ENCODE measurements around the gene FBXL17.

Gene FBXL17

GRCh38 chr5:107941036-107941435, 440.9 kb downstream of the FBXL17 start:
- TF ChIP-seq, protein P1, sequence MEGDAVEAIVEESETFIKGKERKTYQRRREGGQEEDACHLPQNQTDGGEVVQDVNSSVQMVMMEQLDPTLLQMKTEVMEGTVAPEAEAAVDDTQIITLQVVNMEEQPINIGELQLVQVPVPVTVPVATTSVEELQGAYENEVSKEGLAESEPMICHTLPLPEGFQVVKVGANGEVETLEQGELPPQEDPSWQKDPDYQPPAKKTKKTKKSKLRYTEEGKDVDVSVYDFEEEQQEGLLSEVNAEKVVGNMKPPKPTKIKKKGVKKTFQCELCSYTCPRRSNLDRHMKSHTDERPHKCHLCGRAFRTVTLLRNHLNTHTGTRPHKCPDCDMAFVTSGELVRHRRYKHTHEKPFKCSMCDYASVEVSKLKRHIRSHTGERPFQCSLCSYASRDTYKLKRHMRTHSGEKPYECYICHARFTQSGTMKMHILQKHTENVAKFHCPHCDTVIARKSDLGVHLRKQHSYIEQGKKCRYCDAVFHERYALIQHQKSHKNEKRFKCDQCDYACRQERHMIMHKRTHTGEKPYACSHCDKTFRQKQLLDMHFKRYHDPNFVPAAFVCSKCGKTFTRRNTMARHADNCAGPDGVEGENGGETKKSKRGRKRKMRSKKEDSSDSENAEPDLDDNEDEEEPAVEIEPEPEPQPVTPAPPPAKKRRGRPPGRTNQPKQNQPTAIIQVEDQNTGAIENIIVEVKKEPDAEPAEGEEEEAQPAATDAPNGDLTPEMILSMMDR (IDR thresholded peaks at IDR 0.05; ENCODE audit: low read depth, low read length), result no peak
- no peak for DNase-seq

DNA sequence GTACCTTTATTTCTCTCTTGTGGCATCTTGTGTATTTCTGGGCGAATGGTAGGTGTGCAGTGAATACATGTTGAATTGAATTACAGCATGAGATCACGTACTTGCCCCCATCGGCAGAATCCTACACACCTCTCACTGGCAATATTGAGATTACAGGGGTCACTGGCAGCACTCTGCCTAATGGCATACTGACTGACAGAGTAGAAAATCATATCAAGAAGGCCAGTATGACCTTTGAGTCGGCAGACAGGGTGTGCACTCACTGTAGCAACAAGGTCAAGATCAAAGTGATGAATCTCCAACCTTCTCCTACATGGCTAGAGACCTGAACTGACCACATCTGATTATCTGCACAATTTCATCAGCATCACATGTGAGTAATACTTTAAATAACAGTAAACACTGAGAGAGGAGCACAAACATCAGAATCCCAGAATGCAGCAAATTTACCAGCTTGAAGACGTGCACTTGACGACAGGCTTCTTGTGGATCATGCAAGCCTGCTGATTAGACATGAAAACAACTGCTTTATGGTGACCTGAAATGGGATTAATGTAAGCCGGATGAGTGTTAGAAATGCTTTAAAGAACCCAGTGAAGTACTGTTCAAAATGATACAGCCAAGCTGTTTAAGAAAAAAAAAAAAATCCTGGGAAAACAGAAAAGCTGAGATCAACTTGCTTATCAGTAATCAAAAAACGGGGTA, 444.1 kb downstream of the FBXL17 start:
- Histone ChIP-seq H3K4me3 (ENCODE audit: low read depth, low read length) (no peak overlapping the region), H3K4me1 (peaks cover 9% of the 10 kb centered on the region), H3K36me3 (no peaks in the 10 kb centered on the region), H3K27me3 (no peaks in the 10 kb centered on the region), H3K9me3 (no peaks in the 10 kb centered on the region)
- DNase-seq, result no peak
- TF ChIP-seq, protein P1 (IDR thresholded peaks at IDR 0.05; ENCODE audit: low read depth, low read length), result no peak

More at GRCh38 chr5:107941036-107941435, 440.9 kb downstream of the FBXL17 start:
- no peaks in the 10 kb centered on the region for H3K9me3 ChIP-seq
- H3K4me1 ChIP-seq, result peaks cover 4% of the 10 kb centered on the region; the same call in 1 of the 2 replicates
- H3K36me3 ChIP-seq, result no peaks in the 10 kb centered on the region
- H3K4me3 ChIP-seq (ENCODE audit: low read depth, low read length), result no peak overlapping the region
- no peaks in the 10 kb centered on the region for H3K27me3 ChIP-seq

DNA sequence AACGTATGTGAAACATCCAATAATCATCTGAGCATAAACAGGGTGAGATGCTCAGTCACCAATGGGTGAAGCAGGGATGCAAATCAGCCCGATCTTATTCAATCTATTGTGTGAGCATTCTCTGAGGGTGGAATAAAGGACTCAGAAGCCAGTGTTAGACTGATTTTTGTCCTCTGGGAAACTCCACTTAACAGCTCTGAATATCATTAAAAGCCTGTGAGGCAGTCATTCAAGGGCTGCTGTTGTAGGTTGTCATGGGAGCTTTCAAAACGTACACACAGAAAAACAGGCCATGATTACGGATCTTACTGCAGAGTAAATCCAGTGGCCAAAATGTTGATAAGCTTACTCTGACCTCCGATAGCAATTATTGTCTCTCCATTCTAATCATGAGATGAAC, 444.7 kb downstream of the FBXL17 start:
- Histone ChIP-seq H3K4me1 (peaks cover 9% of the 10 kb centered on the region), H3K27me3 (no peaks in the 10 kb centered on the region), H3K9me3 (no peaks in the 10 kb centered on the region), H3K36me3 (no peaks in the 10 kb centered on the region), H3K4me3 (ENCODE audit: low read depth, low read length) (no peak overlapping the region)
- DNase-seq, result no peak
- TF ChIP-seq, protein P1 (IDR thresholded peaks at IDR 0.05; ENCODE audit: low read depth, low read length), result no peak

GRCh38 chr5:107936515-107936914, 445.4 kb downstream of the FBXL17 start:
- Histone ChIP-seq H3K36me3 (no peaks in the 10 kb centered on the region), H3K4me1 (peaks cover 9% of the 10 kb centered on the region), H3K4me3 (ENCODE audit: low read depth, low read length) (no peak overlapping the region), H3K27me3 (no peaks in the 10 kb centered on the region), H3K9me3 (no peaks in the 10 kb centered on the region)
- no peak for DNase-seq
- TF ChIP-seq, protein P1 (IDR thresholded peaks at IDR 0.05; ENCODE audit: low read depth, low read length), result no peak

- DNase-seq, result no peak
- peaks cover 9% of the 10 kb centered on the region for H3K4me1 ChIP-seq
- H3K36me3 ChIP-seq, result no peaks in the 10 kb centered on the region
- TF ChIP-seq, protein P1 (IDR thresholded peaks at IDR 0.05; ENCODE audit: low read depth, low read length), result no peak
- H3K9me3 ChIP-seq, result no peaks in the 10 kb centered on the region
- H3K4me3 ChIP-seq (ENCODE audit: low read depth, low read length), result no peak overlapping the region
- no peaks in the 10 kb centered on the region for H3K27me3 ChIP-seq
Observed at GRCh38 chr5:107935645-107936044, 446.3 kb downstream of the FBXL17 start.

- Histone ChIP-seq H3K9me3 (no peaks in the 10 kb centered on the region), H3K4me1 (peaks cover 9% of the 10 kb centered on the region), H3K4me3 (ENCODE audit: low read depth, low read length) (no peak overlapping the region), H3K36me3 (no peaks in the 10 kb centered on the region), H3K27me3 (no peaks in the 10 kb centered on the region)
- TF ChIP-seq, protein P1 (IDR thresholded peaks at IDR 0.05; ENCODE audit: low read depth, low read length), result no peak
- DNase-seq, result no peak
Observed at GRCh38 chr5:107933326-107933725, 448.6 kb downstream of the FBXL17 start.
